ENCODE measurements around the gene TFAP2A. TPM values are rescaled to one million over a fixed set of nuclear protein-coding genes. Genes with fewer than 3 reads are reported as not detected.

The TFAP2A gene
- polyA plus RNA-seq, 3 donors = not detected

- Histone ChIP-seq H3K4me1 (ENCODE audit: control insufficient read depth in 1 of 2, insufficient read depth in 2 of 2, low read length in 2 of 2) (no peaks in the 10 kb centered on the region), H2AFZ (ENCODE audit: insufficient read depth, low read depth, low read length, poor library complexity, severe bottlenecking) (no peak overlapping the region), H3K9ac (ENCODE audit: insufficient read depth, low read length, poor library complexity, severe bottlenecking) (no peak overlapping the region), H3K36me3 (replicated peaks in 1 of 2; ENCODE audit: control insufficient read depth in 1 of 2, insufficient read depth in 2 of 2, low read length in 2 of 2) (no peaks in the 10 kb centered on the region), H3K27ac (ENCODE audit: low read depth in 1 of 2, low read length in 2 of 2) (no peak overlapping the region), H3K27me3 (ENCODE audit: control insufficient read depth in 2 of 2, insufficient read depth in 2 of 2, low read length in 2 of 2) (peaks cover 2 to 3% of the 10 kb centered on the region in 2 donors), H4K20me1 (ENCODE audit: insufficient read depth, low read length) (no peaks in the 10 kb centered on the region), H3K79me2 (ENCODE audit: insufficient read depth, low read length) (no peaks in the 10 kb centered on the region), H3K4me3 (replicated peaks in 1 of 3; ENCODE audit: low read depth in 2 of 3, low read length in 3 of 3) (no peak overlapping the region), H3K9me3 (replicated peaks in 1 of 2; ENCODE audit: control insufficient read depth in 1 of 2, insufficient read depth in 1 of 2, low read length in 2 of 2) (peaks cover 3 to 4% of the 10 kb centered on the region in 2 donors), H3K4me2 (replicated peaks; ENCODE audit: extremely low read depth, low read length, poor library complexity, severe bottlenecking) (no peak overlapping the region)
- peaks cover 1 to 8% (median 4%) of the 10 kb centered on the region in 7 donors for H3K9me3 Mint-ChIP-seq
- WGBS (ENCODE audit: insufficient coverage) = 100% methylated on average over 1 of the region's 1 CpG
- no peaks in the 10 kb centered on the region for H3K36me3 Mint-ChIP-seq
- H3K4me1 Mint-ChIP-seq = no peaks in the 10 kb centered on the region
- H3K4me3 Mint-ChIP-seq = peak overlapping the region in 1 of 2 donors; percentile 5
- intact Hi-C loops (cut with micrococcal nuclease) = no loop called here
- H3K27me3 Mint-ChIP-seq (ENCODE audit: low read depth in 3 of 3) = peaks cover 3 to 11% (median 9%) of the 10 kb centered on the region in 3 donors
- TF ChIP-seq CTCF (IDR thresholded peaks at IDR 0.05) = no peak
- DNase-seq = no peak
- H3K27ac Mint-ChIP-seq = no peak overlapping the region
These were observed 31.7 kb upstream of the TFAP2A start for GRCh38 chr6:10446548-10446947.

GRCh38 chr6:10441655-10442009, 26.8 kb upstream of the TFAP2A start:
- Mint-ChIP-seq H3K4me1 (no peaks in the 10 kb centered on the region), H3K4me3 (no peak overlapping the region), H3K36me3 (no peaks in the 10 kb centered on the region), H3K27me3 (ENCODE audit: low read depth in 3 of 3) (peaks cover 5 to 20% (median 14%) of the 10 kb centered on the region in 3 donors), H3K9me3 (peaks cover 2 to 14% (median 9%) of the 10 kb centered on the region in 7 donors), H3K27ac (no peak overlapping the region)
- Histone ChIP-seq H3K4me1 (ENCODE audit: control insufficient read depth in 1 of 2, insufficient read depth in 2 of 2, low read length in 2 of 2) (no peaks in the 10 kb centered on the region), H3K27me3 (ENCODE audit: control insufficient read depth in 2 of 2, insufficient read depth in 2 of 2, low read length in 2 of 2) (peaks cover 0 to 3% of the 10 kb centered on the region in 2 donors), H3K27ac (ENCODE audit: low read depth in 1 of 2, low read length in 2 of 2) (no peak overlapping the region), H3K79me2 (ENCODE audit: insufficient read depth, low read length) (no peaks in the 10 kb centered on the region), H2AFZ (ENCODE audit: insufficient read depth, low read depth, low read length, poor library complexity, severe bottlenecking) (no peak overlapping the region), H3K4me2 (replicated peaks; ENCODE audit: extremely low read depth, low read length, poor library complexity, severe bottlenecking) (no peak overlapping the region), H4K20me1 (ENCODE audit: insufficient read depth, low read length) (no peaks in the 10 kb centered on the region), H3K9me3 (replicated peaks in 1 of 2; ENCODE audit: control insufficient read depth in 1 of 2, insufficient read depth in 1 of 2, low read length in 2 of 2) (peaks cover 8 to 10% of the 10 kb centered on the region in 2 donors), H3K4me3 (replicated peaks in 1 of 3; ENCODE audit: low read depth in 2 of 3, low read length in 3 of 3) (no peak overlapping the region), H3K9ac (ENCODE audit: insufficient read depth, low read length, poor library complexity, severe bottlenecking) (no peak overlapping the region), H3K36me3 (replicated peaks in 1 of 2; ENCODE audit: control insufficient read depth in 1 of 2, insufficient read depth in 2 of 2, low read length in 2 of 2) (no peaks in the 10 kb centered on the region)
- WGBS (ENCODE audit: insufficient coverage) = 60% methylated on average over 1 of the region's 3 CpGs
- intact Hi-C loops (cut with micrococcal nuclease) = no loop called here
- no peak for DNase-seq
- TF ChIP-seq CTCF (IDR thresholded peaks at IDR 0.05) = no peak
